Kidney capillary endothelial cell (primary cell): ENCODE data around the gene CDH7.

Source experiments
- DNase-seq: peaks from one replicate; pipeline ENCODE4 v3.0.0-alpha.2; 2018; ENCODE audit warnings: low spot score

CDH7 gene

GRCh38 chr18:65767406-65767805 lies 16.6 kb downstream of the CDH7 start:
- no peak for DNase-seq

GRCh38 chr18:65768120-65768778 lies 17.4 kb downstream of the CDH7 start:
- no peak for DNase-seq

- no peak for DNase-seq
Measured at GRCh38 chr18:65769652-65770051, 18.8 kb downstream of the CDH7 start.

DNA sequence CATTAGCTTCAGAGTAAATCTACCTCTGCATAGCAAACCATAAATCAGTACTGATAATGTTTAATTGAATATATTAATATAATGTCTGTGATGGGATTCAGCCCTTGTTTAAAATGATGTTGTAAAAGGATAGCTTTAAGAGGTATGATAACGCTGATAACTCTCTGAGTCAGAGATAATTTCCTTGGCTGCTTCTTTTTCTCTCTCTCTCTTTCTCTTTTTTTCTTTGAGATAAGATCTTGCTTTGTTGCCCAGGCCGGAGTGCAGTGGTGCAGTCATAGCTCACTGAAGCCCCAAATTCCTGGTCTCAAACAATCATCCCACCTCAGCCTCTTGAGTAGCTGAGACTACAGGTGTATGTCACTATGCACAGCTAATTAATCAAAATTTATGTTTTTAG lies 35.7 kb downstream of the CDH7 start:
- no peak for DNase-seq

DNA sequence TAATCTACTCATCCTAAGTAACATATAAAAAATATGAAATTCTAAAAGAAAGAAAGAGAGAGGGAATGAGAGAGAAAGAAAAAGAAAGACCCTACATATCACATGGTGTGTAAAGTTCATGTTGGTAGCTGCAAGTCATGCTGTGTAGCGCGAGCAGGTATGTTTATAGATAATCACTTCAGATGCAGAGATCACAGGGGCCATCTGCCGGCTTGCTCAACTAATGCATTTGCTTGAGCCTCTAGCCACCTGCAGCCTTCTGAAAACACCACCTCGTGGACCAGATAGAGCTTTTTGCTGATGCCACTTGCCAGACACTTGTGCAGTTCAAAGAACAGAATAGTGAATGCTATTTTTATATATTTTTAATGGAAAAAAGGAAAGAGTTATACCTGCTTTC lies 37.6 kb downstream of the CDH7 start:
- DNase-seq, result no peak

- DNase-seq, result no peak
Measured at GRCh38 chr18:65790604-65791003, 39.8 kb downstream of the CDH7 start.

- DNase-seq, result no peak
Measured at GRCh38 chr18:65791719-65792118, 40.9 kb downstream of the CDH7 start.

- DNase-seq, result no peak
Measured at GRCh38 chr18:65792456-65793074, 41.8 kb downstream of the CDH7 start.

DNA sequence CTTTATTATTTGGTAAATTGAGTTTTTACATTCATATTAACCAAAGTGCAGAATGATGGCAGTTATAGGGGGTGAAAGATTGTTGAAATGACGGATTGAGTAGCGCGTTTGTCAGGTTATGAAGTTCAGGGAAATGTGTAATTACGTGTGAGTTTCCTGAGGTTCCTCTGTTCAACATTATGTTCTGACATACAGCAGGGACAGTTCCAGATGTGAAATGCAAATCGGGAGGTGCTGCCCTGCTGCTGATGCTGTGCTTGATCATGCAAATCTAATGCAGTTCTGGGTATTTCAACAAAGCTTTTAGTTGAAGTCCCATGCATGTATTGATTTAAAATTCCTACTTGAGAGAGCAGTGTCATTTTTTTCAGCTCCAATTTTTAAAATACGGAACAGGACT lies 57.9 kb downstream of the CDH7 start:
- DNase-seq, result no peak

- DNase-seq, result no peak
Measured at GRCh38 chr18:65811307-65811706, 60.5 kb downstream of the CDH7 start.

DNA sequence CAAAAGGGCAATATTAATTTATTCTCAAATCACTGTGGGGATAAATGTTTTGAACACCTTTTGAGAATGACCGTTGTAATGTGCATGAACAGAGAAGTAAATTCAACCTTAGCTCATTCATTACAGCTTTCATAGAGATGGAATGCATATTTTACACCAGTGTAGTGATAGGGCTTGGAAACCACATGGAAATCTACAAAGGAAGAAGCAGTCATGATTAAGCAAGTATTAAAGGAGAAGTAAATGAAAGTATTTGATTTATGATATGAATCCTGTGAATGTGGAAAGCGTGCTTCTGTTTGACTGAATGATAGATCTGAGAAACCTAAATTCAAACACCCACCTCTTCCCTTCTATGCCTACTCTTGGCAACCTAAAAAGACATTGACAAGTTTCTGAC lies 64.7 kb downstream of the CDH7 start:
- DNase-seq, result no peak

- no peak for DNase-seq
Measured at GRCh38 chr18:65817178-65817577, 66.4 kb downstream of the CDH7 start.

DNA sequence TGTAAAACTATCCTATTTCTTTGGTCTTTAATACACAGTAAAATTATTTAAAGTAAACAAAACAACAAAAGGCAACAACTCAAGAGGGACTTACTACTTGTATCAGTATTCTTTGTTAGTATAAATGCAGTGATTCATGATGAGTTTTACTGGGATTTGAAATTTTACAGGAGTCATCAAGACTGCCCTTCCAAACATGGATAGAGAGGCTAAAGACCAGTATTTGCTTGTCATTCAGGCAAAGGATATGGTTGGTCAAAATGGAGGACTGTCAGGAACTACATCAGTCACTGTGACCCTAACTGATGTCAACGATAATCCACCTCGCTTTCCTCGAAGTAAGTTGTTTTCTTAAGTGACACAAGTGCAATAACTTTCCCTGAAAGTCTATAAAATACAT lies 71.1 kb downstream of the CDH7 start:
- DNase-seq, result no peak

DNA sequence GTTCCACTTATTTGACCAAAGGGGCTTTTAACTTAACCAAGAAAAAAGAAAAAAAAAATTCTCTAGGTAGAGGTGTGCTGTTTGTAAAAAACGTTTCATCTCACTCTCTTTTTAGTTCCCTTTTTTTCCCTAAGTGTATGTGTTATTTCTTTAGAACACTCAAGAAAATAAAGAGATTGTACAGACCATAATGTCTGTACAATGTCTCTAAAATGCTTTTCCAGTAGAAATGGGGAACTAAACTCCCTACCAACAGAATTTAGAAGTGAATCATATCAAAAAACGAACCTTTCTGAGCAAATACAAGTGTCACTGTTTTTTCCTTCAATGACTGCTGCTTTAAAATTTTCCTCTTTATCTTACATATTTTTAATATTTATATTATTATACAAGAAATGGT lies 72.0 kb downstream of the CDH7 start:
- no peak for DNase-seq

DNA sequence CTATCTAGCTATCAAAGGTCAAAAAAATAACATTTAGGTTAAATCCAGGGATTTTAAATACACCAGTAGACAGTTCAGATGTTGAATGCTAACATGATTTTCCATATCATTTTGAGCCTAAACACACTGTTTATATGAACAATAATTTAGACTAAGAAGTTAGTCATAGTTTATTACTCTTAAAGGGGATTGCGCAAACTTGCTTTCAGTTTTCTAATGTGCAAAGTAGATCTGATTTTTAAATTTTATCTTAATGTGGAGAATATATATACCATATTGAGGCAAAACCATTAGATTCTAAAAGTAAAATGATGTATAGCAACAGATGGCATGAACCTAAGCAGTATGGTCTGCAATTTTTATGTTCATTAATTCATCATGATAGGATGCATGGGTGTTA lies 76.6 kb downstream of the CDH7 start:
- DNase-seq, result no peak

DNA sequence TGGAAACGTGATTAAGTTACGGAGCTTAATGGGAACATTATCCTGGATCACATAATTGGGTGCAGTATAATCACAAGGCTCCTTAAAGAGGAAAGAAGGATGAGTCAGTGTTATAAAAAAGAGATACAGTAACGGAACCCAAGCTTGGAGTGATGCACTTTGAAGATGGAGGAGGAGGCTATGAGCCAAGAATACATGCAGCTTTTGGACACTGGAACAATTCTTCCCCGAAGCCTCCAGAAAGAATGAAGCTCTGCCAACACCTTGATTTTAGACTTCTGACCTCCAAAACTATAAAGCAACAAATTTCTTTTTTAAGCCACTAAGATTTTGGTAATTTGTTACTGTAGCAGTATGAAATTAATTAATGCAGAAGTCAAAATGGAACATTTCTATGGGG lies 85.1 kb downstream of the CDH7 start:
- no peak for DNase-seq

DNA sequence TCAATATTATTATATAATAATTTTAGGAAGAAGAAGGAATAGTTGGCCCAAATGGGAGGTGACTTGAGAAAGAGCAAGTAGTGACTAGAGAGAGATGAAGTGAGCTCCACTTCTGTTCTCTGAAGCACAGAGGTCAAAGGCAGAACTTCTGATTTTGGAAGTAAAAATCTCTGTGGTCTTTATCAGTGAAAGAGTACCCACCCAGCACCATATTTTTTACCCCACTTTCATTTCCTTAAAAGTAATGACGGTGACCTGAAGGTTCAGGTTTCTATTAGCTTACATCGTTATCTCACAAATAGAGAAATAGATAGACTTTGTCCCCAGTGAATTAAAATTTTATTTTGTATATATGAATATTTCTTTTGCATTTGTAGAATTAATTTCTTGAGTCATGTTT lies 95.3 kb downstream of the CDH7 start:
- no peak for DNase-seq

DNA sequence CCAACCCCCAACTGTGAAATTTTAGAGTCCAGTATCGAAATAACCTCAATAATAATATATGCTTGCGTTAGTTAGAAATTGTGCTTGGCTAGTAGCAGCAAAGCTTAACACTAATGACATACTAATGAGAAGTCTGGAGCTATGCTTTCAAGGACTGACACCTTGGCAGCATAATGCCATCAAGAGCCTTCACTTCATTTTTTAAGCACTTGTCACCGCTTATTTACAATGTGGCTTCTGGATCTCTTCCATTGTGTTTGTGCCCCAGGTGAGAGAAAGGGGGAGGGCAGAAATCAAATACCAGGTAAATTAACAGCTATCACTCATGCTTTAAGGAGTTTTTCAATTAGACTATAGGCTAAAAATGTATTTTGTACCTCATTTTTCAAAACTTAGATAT lies 101.5 kb downstream of the CDH7 start:
- no peak for DNase-seq

DNA sequence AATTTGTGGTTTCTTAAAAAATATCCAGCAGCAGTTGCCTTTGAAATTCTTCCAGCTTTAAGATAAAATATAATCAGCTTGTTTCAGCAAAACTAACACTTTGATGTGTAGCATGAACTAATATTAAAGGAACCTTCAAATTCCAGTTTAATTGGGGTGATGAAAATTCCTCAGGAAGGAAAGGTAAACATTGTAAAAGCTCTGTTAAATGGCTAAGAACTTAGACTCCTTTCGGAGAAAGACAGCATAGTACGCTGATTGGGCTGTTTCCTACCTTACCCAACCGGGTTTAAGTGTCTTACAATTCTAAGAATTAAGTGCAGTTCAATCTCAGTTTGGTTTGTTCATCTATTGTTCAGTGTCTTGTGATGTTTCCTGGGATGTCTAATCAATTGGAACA lies 108.3 kb downstream of the CDH7 start:
- no peak for DNase-seq

DNA sequence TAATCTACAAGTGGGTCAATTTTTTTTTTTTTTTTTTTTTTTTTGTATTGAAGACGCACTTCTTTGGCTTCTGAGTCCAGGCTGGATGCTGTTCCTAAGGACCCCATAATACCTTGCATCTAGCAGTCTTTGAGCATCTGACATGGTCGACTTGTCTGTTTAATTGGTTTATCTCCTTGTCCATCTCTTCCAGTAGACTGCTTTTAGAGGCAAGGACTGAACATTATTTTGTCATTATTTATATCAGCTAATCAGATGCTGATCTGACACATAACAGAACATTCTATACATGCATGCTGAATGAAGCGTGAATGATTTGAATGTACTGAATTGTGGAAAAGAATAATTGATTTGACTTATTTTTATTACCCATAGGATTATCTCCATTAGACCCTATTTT lies 118.7 kb downstream of the CDH7 start:
- DNase-seq, result no peak

GRCh38 chr18:65876310-65876709 lies 125.5 kb downstream of the CDH7 start:
- DNase-seq, result no peak

GRCh38 chr18:65897292-65897691 lies 146.5 kb downstream of the CDH7 start:
- no peak for DNase-seq

DNA sequence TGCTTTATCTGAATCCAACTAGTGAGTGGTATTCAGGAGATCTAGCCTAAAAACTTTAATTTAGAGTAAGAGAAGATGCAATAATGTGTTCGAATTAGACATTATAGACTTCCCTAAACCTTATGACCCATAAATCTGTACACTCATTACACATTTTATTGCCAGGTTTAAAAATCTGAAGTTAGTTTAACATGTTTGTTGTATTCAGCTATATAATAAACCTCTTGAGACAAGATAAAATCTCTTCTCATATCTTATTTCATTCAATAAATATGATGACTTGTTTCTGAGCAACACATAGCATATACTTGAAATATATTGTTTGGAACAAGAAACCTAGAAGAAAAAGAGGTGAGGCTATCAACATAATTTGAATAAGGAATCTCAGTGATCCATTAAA lies 150.7 kb downstream of the CDH7 start:
- DNase-seq, result no peak

- DNase-seq, result no peak
Measured at GRCh38 chr18:65906621-65907034, 155.8 kb downstream of the CDH7 start.
